GM19467 (cell line): Measurements from ENCODE around the gene TLX3.
"Not testable (repeated sequence)": the region's sequence is repeated elsewhere in the genome, so short reads cannot be mapped to it uniquely, and the experiment has no call there.

Experiments
- ATAC-seq: cut with Tn5 transposase; IDR thresholded peaks from one replicate; pipeline ENCODE4 v1.9.1; 2021; ENCODE audit warnings: mild to moderate bottlenecking, moderate library complexity; ENCODE audit not compliant: unreplicated experiment

TLX3 gene

DNA sequence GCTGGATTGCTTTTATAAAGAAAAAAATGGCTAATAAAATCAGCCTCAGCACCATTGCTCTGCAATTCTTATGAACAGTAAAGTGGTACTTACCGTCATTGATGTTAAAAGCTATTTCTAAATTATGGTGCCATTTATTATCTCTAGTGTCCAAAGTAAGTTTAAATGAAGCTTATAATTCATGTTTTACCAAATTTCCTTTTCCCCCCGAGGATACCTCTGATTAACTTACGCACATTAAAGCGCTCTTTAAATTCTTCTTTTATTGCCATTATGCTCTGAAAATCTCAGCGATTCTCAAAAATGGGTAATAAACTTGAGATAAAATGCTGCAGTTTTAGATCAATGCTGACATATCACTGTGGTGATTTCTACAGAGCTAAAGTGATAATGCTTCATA is 13.5 kb downstream of the TLX3 start:
- no peak for ATAC-seq

- ATAC-seq = no peak
These were observed 14.0 kb downstream of the TLX3 start for GRCh38 chr5:171323007-171323406.

- no peak for ATAC-seq
These were observed 15.0 kb downstream of the TLX3 start for GRCh38 chr5:171323806-171324632.

GRCh38 chr5:171330021-171330420 is 21.0 kb downstream of the TLX3 start:
- no peak for ATAC-seq

GRCh38 chr5:171335616-171336015 is 26.6 kb downstream of the TLX3 start:
- ATAC-seq = no peak

DNA sequence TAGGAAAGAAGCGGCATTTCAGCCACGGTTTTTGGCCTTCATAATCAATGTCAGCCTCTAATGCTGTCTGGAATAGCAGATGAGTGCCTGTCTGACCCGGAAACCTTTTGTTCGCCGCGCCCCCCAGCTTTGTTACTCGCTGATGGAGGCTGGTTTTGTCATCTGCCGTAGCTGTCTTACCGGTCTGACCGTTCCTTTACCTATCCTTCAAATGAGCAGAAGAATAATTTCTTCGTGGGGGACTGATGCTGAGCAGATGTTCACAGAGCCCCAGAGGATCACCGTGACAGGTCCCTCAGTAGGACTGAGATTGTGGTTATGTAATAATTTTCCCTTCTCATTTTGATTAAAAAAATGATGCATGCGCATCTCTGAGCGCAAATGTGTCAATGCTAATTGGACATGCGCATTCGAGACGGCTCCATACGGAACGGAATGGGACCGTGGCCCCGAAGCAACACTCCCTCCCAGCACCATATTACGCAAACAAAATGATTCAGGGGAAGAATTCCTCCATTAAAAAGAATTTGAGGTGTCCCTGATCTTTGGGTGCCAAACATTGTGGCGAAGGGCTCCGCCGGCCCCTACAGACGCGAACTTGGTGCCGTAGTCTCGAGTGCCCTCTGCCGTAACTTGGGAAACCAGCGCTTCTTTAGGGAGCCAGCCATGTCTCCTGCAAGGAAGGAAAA is 27.6 kb downstream of the TLX3 start:
- no peak for ATAC-seq

DNA sequence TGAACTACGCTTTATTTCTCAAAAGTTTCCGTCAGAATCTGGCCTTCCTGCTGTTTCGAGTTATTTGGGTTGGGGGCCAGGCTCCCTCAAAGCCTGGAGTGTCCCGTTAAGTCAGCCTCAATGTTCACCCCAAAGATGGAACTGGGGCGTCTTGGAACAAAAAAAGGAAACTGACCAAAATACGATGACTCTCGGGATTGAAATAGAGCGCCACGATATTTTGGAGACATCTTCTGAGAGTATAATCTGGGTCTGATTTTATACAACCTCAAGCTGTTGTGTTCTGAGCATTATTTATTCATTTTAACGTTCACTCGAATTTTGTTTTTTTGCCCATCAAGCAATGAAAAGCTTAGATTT is 28.1 kb downstream of the TLX3 start:
- no peak for ATAC-seq

DNA sequence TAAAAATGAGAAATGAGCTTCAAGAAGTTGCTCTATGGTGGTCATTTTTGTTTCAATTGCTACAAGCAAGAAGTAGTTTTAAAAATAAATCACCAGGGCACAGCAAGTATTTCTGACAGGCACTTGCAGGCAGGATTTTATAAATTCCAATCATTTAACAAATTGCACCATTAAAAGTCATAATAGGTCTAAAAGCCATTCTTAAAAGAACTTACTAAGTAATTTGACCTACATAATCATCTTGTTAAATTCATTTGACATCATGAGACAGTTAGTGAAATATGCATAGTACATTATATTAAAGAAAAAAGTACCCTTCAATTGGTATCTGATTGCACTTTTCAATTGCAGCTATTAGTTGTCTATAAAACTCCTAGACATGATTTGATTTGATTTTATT is 31.0 kb downstream of the TLX3 start:
- ATAC-seq = no peak

- no peak for ATAC-seq
These were observed 31.4 kb downstream of the TLX3 start for GRCh38 chr5:171340491-171340890.

DNA sequence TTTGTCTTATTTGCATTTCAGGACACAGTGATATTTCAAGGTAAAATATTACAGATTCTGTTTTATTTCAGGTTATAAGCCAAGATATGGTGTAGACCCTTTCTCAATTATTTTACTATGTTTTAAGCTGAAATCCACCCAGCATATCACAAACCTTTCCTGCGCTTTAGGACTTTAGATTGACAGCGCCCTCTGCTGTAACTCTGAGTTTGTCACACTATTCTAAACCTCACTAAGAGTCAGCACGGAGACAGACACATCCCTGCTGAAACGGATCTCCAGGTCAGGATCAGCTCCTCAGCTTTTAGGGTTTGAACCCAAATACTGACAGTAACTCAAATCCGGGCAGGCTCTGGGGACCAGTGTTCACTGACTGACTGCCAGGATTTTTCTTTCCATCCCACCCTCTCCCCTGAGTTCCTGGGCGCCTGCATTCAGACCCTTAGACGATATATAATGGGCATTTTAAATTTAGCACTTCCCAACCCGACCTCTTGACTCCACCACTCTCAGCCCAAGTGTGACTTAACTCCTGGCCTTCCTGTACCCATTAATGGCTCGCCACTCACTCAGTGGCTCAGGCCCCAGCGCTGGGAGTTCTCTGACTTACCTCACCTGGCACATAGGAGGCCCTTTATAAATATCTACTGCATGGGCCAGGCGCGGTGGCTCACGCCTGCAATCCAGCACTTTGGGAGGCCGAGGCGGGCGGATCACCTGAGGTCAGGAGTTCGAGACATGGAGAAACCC is 33.5 kb downstream of the TLX3 start:
- no peak for ATAC-seq

- no peak for ATAC-seq
These were observed 36.0 kb downstream of the TLX3 start for GRCh38 chr5:171344936-171345608.

DNA sequence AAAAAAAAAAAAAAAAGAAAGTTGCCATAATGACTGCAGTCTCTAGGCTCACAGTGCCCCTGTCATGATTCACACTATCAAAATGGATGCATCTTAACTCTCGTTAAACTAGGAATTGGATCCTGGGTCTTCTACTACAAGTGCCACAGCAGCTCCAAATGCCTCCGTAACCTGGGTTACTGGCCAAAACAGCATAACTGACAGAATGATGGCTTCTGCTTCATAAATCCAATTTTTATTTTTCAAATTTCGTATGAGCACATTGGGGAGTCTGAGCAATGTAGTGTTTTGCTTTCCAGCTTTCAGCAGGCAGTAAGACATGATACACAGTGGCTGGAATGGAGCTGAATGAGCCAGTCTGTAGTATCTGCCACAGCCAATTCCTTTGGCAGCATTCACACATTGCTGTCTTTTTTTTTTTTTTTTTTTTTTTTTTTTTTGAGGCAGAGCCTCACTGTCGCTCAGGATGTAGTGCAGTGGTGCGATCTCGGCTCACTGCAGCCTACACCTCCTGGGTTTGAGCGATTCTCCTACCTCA is 42.6 kb downstream of the TLX3 start:
- ATAC-seq = no peak

GRCh38 chr5:171355302-171355724 is 46.3 kb downstream of the TLX3 start:
- ATAC-seq = peak; percentile 91

DNA sequence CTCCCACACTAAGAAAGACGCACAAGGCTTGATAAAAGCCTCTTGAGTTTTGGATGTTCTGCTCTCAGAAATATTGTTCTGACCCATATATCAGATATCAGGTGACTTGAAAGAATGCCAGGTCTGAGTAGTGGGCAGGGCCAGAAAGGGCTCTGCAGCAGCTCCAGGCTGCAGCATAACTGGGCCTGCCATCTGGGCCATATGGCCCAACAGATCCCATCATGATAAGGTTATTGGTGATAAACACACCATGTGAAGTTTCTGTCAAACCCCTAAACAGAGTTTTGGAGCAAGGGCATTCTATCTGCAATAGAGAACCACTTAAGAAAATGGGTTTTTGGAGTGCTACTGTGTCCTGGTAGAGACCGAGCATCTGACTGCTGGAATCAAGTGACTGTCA is 48.8 kb downstream of the TLX3 start:
- ATAC-seq = no peak

- not testable (repeated sequence) for ATAC-seq
These were observed 52.1 kb downstream of the TLX3 start for GRCh38 chr5:171361151-171361550.
